GM21360 (cell line): ENCODE data around the gene SGCD.
"Not testable (repeated sequence)": the region's sequence is repeated elsewhere in the genome, so short reads cannot be mapped to it uniquely, and the experiment has no call there.

Experiments used
- ATAC-seq: cut with Tn5 transposase; IDR thresholded peaks from one replicate; pipeline ENCODE4 v1.9.1; 2021; ENCODE audit warnings: mild to moderate bottlenecking, moderate library complexity; ENCODE audit not compliant: unreplicated experiment

Gene SGCD

DNA sequence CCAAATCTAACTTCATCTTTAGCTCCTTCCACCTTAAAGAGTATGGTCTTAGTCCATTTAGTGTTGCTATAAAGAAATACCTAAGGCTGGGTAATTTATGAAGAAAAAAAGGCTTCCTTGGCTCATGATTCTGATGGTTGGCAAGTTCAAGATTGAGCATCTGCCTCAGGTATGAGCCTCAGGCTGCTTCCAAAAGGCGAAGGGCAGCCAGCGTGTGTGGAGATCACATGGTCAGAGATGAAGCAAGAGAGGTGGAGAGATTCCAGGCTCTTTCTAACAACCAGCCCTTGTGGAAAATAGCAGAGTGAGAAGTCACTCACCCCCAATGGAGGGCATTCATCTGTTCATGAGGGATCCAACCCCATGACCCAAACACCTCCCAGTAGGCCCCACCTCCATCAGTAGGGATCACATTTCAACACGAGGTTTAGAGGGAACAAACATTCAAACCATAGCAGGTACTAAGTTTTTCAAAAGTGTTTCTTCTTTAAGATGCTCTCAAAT lies 225.9 kb downstream of the SGCD start:
- no peak for ATAC-seq

DNA sequence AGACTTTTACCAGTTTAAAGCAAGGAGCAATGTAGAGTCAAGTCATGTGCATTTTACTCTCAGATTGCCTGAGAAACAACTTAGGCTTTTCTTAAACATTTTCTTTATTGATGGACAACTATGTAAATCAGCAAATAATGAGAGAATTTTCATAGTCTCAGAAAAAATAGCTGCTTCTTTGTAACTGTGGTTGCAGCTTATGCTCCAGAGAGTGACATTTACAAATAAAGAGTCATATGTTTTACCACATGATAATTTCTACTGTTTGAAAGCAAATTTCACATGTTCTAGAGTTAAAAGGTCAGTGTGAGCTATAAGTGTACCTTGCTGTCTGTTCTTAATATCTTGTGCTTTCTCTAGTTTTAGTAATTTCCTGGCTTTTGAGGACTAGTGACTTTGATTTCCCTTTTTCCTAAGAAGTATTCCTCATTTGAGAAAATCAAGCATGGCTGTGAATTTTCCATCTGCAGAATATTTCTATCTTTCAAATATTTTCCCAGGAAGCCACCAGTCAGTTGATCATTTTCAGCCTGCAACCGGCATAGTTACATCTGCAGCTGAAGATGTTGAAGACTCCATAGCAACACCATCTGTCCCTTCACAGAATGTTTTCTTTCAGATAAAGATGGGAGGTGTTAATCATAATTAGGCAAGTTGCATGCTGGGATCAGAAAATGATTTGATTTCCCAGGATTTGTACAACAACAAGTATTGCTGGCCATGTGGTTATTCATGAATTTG lies 229.9 kb downstream of the SGCD start:
- ATAC-seq = no peak

DNA sequence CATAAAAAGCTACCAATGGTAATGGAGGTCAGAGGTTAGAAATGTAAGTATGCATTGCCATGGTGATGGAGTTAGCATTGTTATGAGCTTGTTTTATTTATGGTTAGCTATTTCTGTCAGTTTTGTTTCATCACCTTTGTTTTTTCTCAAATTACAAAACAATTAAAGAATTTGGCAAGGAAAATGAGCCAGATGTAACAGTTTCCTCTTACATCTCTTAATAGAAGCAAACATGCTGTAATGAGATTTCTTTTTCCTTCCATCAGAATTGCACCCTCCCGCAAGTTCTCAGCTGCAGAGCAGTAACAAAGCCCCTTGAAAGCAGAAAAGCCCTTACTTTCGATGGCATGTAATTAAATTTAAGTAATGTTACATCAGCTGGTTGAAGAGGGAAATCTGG lies 233.0 kb downstream of the SGCD start:
- no peak for ATAC-seq

DNA sequence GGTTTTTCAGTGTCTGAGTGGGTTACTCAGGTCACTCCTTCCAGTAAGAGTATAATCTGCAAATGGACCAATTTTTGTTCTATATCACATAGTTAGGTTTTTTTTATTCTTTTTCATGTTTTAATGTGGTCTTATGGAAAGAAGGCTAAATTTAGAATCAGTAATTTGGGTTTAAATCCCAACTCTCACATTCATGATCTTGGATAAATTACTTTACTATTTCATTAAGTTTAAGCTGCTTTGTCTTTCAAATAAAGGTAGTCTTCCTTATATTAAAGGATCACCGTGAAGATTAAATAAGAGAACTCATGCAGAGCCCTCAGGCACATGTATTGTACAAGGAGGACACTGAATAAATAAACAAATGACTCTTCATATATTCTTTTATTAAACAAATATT lies 234.7 kb downstream of the SGCD start:
- ATAC-seq = no peak

DNA sequence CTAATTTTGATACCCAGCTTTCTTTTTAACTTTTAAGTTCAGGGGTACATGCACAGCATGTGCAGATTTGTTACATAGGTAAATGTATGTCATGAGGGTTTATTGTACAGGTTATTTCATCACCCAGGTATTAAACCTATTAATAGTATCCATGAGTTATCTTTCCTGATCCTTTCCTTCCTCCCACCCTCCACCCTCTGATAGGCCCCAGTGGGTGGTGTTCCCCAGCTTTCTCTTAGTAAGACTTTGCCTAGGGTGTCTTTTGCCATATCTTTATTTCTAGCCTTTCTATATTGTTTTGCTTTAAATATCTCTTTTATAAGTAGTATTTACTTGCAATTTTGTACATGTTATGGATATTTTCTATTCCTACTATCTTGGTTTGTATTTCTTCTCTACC lies 243.7 kb downstream of the SGCD start:
- no peak for ATAC-seq

DNA sequence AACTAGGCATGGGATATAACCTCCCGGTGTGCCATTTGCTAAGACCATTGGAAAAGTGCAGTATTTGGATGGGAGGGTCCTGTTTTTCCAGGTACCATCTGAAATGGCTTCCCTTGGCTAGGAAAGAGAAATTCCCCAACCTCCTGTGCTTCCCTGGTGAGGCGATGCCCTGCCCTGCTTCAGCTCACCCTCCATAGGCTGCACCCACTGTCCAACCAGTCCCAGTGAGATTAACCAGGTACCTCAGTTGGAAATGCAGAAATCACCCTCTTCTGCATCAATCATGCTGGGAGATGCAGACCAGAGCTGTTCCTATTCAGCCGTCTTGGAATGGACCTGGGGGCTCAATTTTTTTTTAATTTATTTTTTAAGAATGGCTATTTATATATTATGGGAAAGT lies 254.8 kb downstream of the SGCD start:
- ATAC-seq = no peak

DNA sequence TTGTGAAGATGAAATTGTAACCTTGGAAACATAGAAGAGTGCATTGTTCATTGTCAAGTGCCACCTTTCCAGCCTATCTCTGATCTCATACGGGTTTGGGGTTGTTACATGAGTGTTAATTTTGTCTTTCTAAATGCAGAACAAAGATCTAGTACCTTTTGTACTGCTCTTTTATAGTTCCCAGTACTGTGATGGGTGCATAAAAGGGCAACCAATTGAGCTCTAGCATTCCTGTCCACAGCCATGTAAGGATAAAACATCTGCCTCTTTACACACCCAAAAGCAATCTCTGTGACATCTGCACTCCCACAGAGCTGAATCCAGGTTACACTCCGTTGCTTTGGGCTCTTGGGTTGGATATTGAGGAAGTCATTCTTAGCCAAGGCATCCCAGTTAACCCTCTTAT lies 255.2 kb downstream of the SGCD start:
- ATAC-seq = no peak

DNA sequence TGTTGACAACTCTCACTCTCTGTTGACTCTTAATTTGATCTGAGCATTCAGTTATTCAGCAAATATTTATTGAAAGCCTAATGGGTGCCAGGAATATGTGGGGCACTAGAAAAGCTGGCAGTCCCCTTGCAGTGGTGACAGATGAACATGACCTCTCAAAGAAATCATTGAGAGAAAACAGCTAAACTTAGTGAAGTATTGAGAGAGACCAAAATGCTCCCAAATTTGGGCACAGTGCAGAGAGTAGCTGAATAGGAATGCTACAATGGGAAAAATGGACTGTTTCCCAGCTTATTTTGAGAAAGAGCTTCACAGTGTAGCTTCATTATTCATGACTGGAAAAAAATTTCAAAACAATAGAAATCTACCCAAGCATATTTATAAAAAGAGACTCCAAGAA lies 257.9 kb downstream of the SGCD start:
- ATAC-seq = no peak

DNA sequence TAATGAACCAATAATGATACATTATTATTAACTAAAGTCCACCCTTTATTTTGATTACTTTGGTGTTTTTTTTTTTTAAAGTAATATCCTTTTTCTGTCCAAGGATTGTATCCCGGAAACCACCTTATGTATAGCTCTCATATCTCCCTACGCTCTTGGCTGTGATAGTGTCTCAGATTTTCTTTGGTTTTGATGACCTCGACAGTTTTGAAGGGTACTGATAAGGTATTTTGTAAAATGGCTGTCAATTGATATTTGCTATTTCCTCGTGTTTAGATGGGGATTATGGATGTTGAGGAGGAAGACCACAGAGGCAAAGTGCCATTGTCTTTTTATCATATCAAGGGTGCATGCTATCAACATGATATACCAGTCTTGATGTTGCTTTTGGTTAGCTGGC lies 259.0 kb downstream of the SGCD start:
- no peak for ATAC-seq

DNA sequence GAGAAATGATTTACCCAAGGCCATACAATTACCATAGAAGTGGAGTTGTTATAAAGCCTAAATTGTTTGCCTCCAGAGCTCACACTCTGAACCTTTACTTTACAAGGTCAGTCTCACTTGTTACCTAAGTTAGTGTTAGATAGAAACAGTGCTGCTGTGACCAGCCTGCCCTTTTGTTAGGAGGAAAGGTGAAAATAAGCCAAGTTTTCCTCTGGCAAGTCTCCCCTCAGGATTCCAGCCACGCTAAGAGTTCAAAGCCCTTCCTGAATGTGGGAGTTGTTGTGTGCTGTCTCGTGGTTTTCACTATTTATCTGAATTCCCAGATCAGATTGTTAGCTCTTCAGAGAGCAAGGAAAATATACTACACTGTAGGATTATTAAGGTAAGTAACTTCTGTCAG lies 260.0 kb downstream of the SGCD start:
- no peak for ATAC-seq

DNA sequence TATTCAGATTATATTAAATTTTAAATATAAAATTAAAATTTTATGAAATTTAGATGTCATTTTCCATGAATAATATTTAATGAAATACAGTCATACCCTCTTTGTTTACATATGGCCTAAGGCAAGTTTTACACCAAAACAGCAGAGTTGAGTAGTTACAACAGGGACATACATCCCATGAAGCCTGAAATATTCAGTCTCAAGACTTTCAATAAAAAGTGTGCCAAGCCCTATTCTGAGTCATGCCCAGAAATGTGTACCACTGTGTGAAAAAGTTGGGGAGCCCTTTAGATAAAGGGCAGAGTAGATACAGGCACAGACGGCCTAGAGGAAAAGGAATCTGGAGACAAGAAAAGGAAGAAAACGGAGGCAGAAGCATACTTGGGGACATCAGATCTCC lies 261.3 kb downstream of the SGCD start:
- no peak for ATAC-seq

DNA sequence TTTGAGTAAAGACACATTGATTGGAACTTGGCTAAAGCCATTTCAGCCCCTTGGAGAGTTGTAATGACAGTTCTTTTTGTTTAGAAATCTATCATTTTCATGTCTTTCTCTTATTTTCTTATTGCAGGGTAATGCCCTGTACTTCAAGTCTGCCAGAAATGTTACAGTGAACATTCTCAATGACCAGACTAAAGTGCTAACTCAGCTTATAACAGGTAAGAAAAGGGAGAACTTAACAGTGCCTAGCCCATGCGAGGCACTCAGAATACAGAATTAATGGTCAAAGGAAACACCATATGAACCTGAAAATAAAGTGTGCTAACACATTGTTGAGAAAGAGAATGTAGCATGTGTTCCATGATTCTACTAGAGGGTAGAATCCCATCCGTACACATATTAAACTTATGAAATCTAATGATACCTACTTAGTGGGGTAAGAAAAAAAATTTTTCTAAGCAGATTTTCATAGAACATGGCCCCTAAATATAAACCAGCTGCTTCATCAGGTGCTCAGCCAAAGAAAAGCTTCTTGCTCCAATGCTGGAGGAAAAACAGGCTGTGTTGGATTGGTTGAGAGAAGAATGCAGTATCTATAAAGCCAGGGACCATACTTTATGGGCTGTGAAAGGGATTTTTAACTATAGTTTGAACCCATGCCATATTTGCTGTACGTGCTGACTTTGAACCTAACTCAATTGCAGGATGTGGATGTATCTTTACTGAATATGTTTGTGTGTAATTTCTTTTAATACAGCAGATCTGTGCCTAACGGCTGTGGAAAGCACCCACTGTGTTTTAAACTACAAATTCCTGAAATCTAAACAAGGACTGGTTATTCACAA lies 262.4 kb downstream of the SGCD start:
- no peak for ATAC-seq

DNA sequence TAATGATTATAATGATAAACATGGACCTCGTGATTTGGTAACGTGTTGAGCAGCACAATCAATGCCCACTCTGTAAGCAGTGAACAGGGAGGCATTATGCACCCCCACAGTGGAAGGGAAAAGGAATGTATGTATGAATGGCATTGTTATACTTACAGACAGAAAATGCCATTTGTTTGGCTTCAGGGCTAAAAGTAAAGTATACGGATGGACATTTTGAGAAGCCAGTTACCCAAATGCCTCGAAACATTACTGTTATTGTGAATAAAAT lies 262.9 kb downstream of the SGCD start:
- no peak for ATAC-seq

DNA sequence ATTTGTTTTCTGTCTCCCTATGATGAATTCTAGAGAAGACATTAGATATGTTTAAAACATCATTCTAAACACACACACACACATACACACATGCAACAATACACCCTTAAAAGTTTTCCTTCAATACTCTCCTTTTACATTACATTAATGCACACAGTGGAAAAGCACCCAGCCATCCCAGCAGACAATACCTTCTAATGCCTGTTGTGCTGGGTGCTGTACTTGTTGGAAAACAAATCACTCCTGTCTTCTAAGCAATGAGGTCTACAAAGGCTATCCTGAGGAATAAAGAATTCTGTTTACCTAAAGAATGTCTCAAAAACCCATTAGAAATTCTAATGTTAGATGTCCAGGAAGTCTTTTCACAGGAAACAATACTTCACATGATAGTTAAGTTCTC lies 264.0 kb downstream of the SGCD start:
- ATAC-seq = no peak

DNA sequence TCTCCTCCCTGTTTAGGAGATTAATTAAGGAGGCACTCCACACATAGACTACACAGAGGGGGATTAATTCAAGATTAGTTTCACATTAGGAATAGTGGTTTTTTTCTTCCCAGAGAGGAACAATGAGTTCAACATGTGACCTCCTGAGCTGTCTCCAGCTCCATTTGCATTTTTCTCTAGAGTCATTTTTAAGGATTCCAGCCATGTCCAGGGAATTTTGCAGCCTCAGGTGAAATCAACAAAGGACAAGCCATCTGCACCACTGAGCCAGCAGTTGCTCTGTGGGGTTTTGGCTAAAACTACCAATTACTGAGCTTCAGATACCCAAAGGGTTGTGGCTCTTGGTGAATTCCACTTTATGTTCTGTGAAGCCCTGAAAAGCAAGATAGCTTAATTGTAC lies 264.7 kb downstream of the SGCD start:
- ATAC-seq = no peak

DNA sequence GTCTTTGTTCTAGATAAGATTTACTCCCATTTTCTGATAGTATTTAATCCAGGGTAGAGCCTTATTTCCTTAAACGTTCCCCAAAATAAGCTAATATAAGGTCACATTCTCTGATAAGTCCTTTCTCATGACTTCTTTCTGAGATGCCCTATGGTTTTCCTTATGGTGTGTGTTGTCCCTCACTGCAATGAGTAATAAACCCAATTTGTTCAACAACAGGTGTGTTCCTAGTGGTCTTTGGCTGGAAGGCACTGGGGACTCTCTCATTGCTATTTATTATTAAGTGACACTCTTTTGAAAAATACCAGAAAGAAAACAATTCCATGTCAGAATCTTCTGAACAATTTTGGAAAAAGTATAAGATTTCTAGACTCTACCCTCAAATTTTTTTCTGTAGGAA lies 266.6 kb downstream of the SGCD start:
- no peak for ATAC-seq

DNA sequence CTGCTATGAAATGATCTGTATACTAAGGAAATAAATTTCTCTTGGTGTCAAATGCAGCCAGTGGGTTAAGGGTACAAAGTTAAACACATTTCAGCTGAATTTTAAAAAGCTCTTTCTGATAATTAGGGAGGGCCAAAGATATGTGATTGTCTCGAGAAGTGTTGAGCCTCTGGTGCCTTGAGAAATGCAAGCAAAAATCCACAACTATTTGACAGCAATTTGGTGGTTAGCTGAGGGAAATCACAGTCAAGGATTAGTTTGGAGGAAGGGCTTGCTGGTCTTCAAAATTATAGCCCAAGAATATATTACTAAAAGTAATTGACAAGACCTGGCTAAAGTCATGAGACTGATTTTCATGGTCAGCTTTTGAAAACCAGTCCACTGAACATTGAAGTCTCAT lies 267.4 kb downstream of the SGCD start:
- ATAC-seq = no peak

DNA sequence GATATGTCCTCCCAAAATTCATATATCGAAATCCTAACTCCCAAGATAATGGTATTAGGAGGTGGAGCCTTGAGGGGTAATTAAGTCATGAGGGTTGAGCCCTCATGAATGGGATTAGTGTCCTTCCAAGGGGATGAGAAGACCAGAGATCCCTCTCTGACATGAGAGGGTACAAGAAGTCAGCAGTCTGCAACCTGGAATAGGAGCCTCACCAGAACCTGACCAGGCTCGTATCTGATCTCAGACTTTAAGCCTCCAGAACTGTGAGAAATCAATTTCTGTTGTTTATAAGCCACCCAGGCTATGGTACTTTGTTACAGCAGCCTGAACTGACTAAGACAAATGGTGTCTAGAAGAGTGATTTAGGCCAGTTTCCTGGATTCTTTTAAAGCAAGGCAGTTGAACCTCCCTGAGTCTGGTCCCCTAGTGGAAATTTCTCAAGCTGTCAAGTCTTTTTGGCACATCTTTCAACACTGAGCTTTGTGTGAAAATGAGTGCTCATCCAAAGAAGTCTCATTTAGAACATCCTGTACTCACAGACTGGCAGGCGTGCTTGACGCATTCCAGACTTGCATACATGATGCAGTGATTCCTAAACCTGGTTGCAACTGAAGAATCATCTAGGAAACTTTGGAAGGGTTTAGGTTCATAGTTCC lies 268.3 kb downstream of the SGCD start:
- ATAC-seq = no peak

DNA sequence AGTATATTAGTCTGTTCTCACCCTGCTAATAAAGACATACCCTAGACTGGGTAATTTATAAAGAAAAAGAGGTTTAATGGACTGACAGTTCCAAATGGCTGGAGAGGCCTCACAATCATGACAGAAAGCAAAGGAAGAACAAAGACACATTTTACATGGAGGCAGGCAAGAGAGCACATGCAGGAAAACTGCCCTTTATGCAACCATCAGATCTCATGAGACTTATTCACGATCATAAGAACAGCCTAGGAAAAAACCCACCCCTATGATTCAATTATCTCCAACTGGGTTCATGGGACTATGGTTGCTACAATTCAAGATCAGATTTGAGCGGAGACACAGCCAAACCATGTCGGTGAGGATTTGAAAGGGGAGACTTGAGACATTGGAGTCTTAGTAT lies 270.3 kb downstream of the SGCD start:
- no peak for ATAC-seq

DNA sequence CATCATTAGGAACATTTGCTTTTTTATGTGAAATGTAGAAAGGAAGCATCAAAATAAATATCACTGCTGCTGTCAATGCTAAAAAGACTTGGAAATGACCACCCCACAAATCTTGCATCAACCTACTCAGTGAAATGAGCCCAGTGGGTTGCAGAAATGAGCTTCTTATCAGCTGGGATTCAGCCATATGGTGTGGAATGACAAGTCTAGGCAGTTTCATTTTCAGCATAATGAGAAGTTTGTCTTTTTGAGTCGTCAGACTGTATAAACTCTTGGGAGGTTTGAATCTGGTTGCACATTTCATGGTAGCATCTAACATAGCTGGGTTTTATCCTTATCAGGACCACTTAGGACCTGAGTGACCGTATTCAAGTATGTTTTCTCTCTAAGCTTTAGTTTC lies 272.0 kb downstream of the SGCD start:
- ATAC-seq = no peak

DNA sequence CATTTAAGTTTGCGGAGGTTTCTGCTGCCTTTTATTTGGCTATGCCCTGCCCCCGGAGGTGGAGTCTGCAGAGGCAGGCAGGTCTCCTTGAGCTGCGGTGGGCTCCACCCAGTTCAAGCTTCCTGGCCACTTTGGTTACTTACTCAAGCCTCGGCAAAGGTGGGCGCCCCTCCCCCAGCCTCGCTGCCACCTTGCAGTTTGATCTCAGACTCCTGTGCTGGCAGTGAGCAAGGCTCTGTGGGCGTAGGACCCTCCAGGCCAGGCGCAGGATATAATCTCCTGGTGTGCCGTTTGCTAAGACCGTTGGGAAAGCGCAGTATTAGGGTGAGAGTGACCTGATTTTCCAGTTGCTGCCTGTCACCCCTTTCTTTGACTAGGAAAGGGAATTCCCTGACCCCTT lies 283.6 kb downstream of the SGCD start:
- not testable (repeated sequence) for ATAC-seq

DNA sequence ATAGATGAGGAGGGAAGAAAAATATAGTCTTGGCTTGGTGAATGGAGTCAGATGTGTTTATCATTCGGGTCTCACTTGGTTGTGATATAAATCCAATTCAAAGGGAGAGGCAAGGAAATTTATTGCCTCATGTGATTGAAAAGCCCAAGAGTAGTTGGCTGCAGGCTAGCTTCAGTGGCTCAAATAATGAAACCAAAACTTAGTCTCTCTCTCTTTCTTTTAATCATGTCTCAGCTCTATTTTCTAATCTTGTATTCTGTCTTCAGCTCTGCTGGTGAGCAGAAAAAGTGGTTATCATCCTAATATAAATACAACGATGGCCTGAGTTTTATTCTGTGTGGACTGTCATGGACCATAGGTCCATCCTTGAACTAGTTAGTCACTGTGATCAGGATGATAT lies 288.9 kb downstream of the SGCD start:
- no peak for ATAC-seq
